T-helper 9 cell (primary cell): ENCODE results near the gene TTC16.

ENCODE experiments used
- DNase-seq: peaks from one replicate; pipeline ENCODE4 v3.0.0-alpha.2; 2020
- total RNA-seq, 2 donors: gene quantifications; one replicate each; lab custom pipeline; 2026; lab: John Stamatoyannopoulos, UW

Gene TTC16
- 2.8 to 13.3 reads per million in 2 donors for total RNA-seq

GRCh38 chr9:127715470-127716337, at the start of gene TTC16, which contains the start of gene PTRH1:
Gene TTC16, plus strand, starts transcription at chr9:127716079. Its CDS starts 67 bp downstream, at chr9:127716146.
Gene PTRH1, minus strand, starts transcription at chr9:127715663. Its CDS starts 24 bp downstream, at chr9:127715639.
- DNase-seq = peak; percentile 98

GRCh38 chr9:127667127-127667844, 48.6 kb upstream of the TTC16 start:
- DNase-seq = no peak

GRCh38 chr9:127667906-127668305, 48.0 kb upstream of the TTC16 start:
- no peak for DNase-seq

GRCh38 chr9:127673234-127673633, 42.6 kb upstream of the TTC16 start:
- no peak for DNase-seq

- no peak for DNase-seq
These were observed 39.2 kb upstream of the TTC16 start for GRCh38 chr9:127676638-127677037.

GRCh38 chr9:127679506-127679905, 36.4 kb upstream of the TTC16 start:
- no peak for DNase-seq

- no peak for DNase-seq
These were observed 35.7 kb upstream of the TTC16 start for GRCh38 chr9:127680226-127680625.

GRCh38 chr9:127680846-127681245, 35.0 kb upstream of the TTC16 start:
- no peak for DNase-seq

GRCh38 chr9:127682351-127683136, 33.3 kb upstream of the TTC16 start:
- no peak for DNase-seq

- no peak for DNase-seq
These were observed 32.2 kb upstream of the TTC16 start for GRCh38 chr9:127683723-127684122.

- DNase-seq = no peak
These were observed 31.3 kb upstream of the TTC16 start for GRCh38 chr9:127684576-127684975.

- DNase-seq = no peak
These were observed 29.2 kb upstream of the TTC16 start for GRCh38 chr9:127686461-127687393.

GRCh38 chr9:127689329-127690000, 26.4 kb upstream of the TTC16 start:
- DNase-seq = no peak

GRCh38 chr9:127690735-127691134, 25.1 kb upstream of the TTC16 start:
- no peak for DNase-seq

- no peak for DNase-seq
These were observed 23.8 kb upstream of the TTC16 start for GRCh38 chr9:127692071-127692470.

- DNase-seq = no peak
These were observed 22.7 kb upstream of the TTC16 start for GRCh38 chr9:127693143-127693542.

GRCh38 chr9:127693697-127694096, 22.2 kb upstream of the TTC16 start:
- no peak for DNase-seq

GRCh38 chr9:127694890-127695720, 20.8 kb upstream of the TTC16 start:
- no peak for DNase-seq

GRCh38 chr9:127697575-127697974, 18.3 kb upstream of the TTC16 start:
- DNase-seq = no peak

GRCh38 chr9:127698386-127698785, 17.5 kb upstream of the TTC16 start:
- DNase-seq = no peak
